ENCODE data around the gene CYFIP2. TPM values are rescaled to one million over a fixed set of nuclear protein-coding genes. Genes with fewer than 3 reads are reported as not detected.

Gene CYFIP2
- polyA plus RNA-seq, 1 experiment = 4.4 TPM

GRCh38 chr5:157343842-157344790 lies 78.2 kb downstream of the CYFIP2 start:
- CTCF ChIA-PET = interaction anchor here (0.8 to 4.1 kb wide), 10 partner anchors 9 to 105 kb away, joined by 3 to 20 read pairs (median 8); no protein-coding TSS in a partner anchor
- Histone ChIP-seq H3K27me3 (ENCODE audit: control insufficient read depth, insufficient read depth, low read length) (no peaks in the 10 kb centered on the region), H3K4me3 (ENCODE audit: low read depth, low read length) (no peak overlapping the region), H3K36me3 (ENCODE audit: control insufficient read depth, insufficient read depth, low read length) (no peaks in the 10 kb centered on the region)
- TF ChIP-seq CTCF (IDR thresholded peaks at IDR 0.05; ENCODE audit: insufficient read depth, low read depth, low read length) = no peak
- POLR2A ChIA-PET = no interaction called here
- DNase-seq (ENCODE audit: low read depth) = no peak

- TF ChIP-seq CTCF (IDR thresholded peaks at IDR 0.05; ENCODE audit: insufficient read depth, low read depth, low read length) = no peak
- ChIA-PET POLR2A (no interaction called here), CTCF (interaction anchor here (0.8 to 4.1 kb wide), 5 partner anchors 10 to 22 kb away, joined by 3 to 19 read pairs (median 4); no protein-coding TSS in a partner anchor)
- DNase-seq (ENCODE audit: low read depth) = no peak
- H3K36me3 ChIP-seq (ENCODE audit: control insufficient read depth, insufficient read depth, low read length) = no peaks in the 10 kb centered on the region
- H3K27me3 ChIP-seq (ENCODE audit: control insufficient read depth, insufficient read depth, low read length) = no peaks in the 10 kb centered on the region
- no peak overlapping the region for H3K4me3 ChIP-seq (ENCODE audit: low read depth, low read length)
These were observed 79.1 kb downstream of the CYFIP2 start for GRCh38 chr5:157345067-157345466.

DNA sequence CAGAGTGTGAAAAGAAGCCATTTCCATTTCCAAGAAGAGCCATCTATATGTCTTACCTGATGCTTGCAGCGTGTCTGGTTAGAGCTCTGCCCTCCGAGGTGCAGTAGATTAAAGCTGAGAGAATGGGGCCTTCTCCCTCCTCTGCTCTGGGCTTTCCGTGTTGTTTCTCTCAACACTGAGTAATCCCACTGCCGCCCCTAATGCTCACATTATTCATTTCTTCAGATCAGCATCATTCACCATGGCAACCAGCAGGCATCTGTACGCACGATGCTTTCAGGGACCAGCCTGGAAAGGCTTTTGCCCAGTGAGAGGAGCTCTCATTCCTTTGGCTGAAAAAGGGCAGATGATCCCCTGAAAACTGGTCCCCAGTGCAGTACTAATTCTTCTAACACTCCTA lies 79.6 kb downstream of the CYFIP2 start:
- no peak for TF ChIP-seq CTCF (IDR thresholded peaks at IDR 0.05; ENCODE audit: insufficient read depth, low read depth, low read length)
- no peaks in the 10 kb centered on the region for H3K27me3 ChIP-seq (ENCODE audit: control insufficient read depth, insufficient read depth, low read length)
- no peak for DNase-seq (ENCODE audit: low read depth)
- H3K4me3 ChIP-seq (ENCODE audit: low read depth, low read length) = no peak overlapping the region
- ChIA-PET CTCF (interaction anchor here (0.8 to 4.1 kb wide), 5 partner anchors 10 to 22 kb away, joined by 3 to 19 read pairs (median 4); no protein-coding TSS in a partner anchor), POLR2A (no interaction called here)
- no peaks in the 10 kb centered on the region for H3K36me3 ChIP-seq (ENCODE audit: control insufficient read depth, insufficient read depth, low read length)

GRCh38 chr5:157347301-157348048 lies 81.6 kb downstream of the CYFIP2 start:
- DNase-seq (ENCODE audit: low read depth) = no peak
- CTCF ChIA-PET = interaction anchor here (0.9 to 1.4 kb wide), 3 partner anchors 10 to 22 kb away, joined by 3 to 4 read pairs (median 4); no protein-coding TSS in a partner anchor
- POLR2A ChIA-PET = interaction anchor here (0.6 kb wide), 1 partner anchor 223 kb away, joined by 7 read pairs; no protein-coding TSS in a partner anchor
- no peaks in the 10 kb centered on the region for H3K27me3 ChIP-seq (ENCODE audit: control insufficient read depth, insufficient read depth, low read length)
- no peak for TF ChIP-seq CTCF (IDR thresholded peaks at IDR 0.05; ENCODE audit: insufficient read depth, low read depth, low read length)
- H3K36me3 ChIP-seq (ENCODE audit: control insufficient read depth, insufficient read depth, low read length) = no peaks in the 10 kb centered on the region
- H3K4me3 ChIP-seq (ENCODE audit: low read depth, low read length) = no peak overlapping the region

DNA sequence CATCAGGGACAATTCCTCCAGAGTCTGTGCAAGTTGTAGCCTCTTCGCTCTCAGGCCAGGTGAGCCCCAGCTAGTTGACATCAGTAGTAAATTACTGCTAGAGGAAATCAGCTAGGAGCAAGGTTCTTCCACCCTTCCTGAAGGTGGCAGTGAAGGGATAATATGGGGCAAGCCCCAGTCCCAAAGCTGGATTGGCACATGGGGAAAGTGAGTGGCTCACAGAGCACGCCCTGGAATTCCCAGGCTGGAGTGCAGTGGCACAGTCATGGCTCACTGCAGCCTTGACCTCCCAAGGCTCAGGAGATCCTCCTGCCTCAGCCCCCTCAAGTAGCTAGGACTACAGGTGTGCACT lies 82.1 kb downstream of the CYFIP2 start:
- Histone ChIP-seq H3K4me3 (ENCODE audit: low read depth, low read length) (no peak overlapping the region), H3K36me3 (ENCODE audit: control insufficient read depth, insufficient read depth, low read length) (no peaks in the 10 kb centered on the region), H3K27me3 (ENCODE audit: control insufficient read depth, insufficient read depth, low read length) (no peaks in the 10 kb centered on the region)
- DNase-seq (ENCODE audit: low read depth) = no peak
- POLR2A ChIA-PET = no interaction called here
- no peak for TF ChIP-seq CTCF (IDR thresholded peaks at IDR 0.05; ENCODE audit: insufficient read depth, low read depth, low read length)
- CTCF ChIA-PET = interaction anchor here (0.9 to 1.4 kb wide), 4 partner anchors 9 to 21 kb away, joined by 3 to 4 read pairs (median 4); no protein-coding TSS in a partner anchor
